ENCODE data around the gene TIMM8B.
"Not testable (repeated sequence)": the region's sequence is repeated elsewhere in the genome, so short reads cannot be mapped to it uniquely, and the experiment has no call there.

TIMM8B gene

GRCh38 chr11:112086422-112087191, at the start of gene TIMM8B, which contains the start of gene SDHD:
Gene TIMM8B (minus strand): TSS chr11:112086756. CDS start chr11:112086723, 33 bp downstream.
Gene SDHD (plus strand): TSS chr11:112086873. CDS start chr11:112086908, 35 bp downstream.
- in situ Hi-C loops (cut with MboI; ENCODE audit: low sequenced_read_pairs) = no loop called here

- in situ Hi-C loops (cut with MboI; ENCODE audit: low sequenced_read_pairs) = no loop called here
These were observed 47.9 kb upstream of the TIMM8B start for GRCh38 chr11:112134473-112134872.

- in situ Hi-C loops (cut with MboI; ENCODE audit: low sequenced_read_pairs) = no loop called here
These were observed 46.2 kb upstream of the TIMM8B start for GRCh38 chr11:112132737-112133136.

- in situ Hi-C loops (cut with MboI; ENCODE audit: low sequenced_read_pairs) = no loop called here
These were observed 43.1 kb upstream of the TIMM8B start for GRCh38 chr11:112129656-112130055.

GRCh38 chr11:112128483-112129121, 42.0 kb upstream of the TIMM8B start:
- in situ Hi-C loops (cut with MboI; ENCODE audit: low sequenced_read_pairs) = no loop called here

- in situ Hi-C loops (cut with MboI; ENCODE audit: low sequenced_read_pairs) = no loop called here
These were observed 40.5 kb upstream of the TIMM8B start for GRCh38 chr11:112127056-112127455.

- in situ Hi-C loops (cut with MboI; ENCODE audit: low sequenced_read_pairs) = no loop called here
These were observed 36.6 kb upstream of the TIMM8B start for GRCh38 chr11:112123129-112123528.

GRCh38 chr11:112121981-112122615, 35.5 kb upstream of the TIMM8B start:
- in situ Hi-C loops (cut with MboI; ENCODE audit: low sequenced_read_pairs) = no loop called here

GRCh38 chr11:112118176-112118575, 31.6 kb upstream of the TIMM8B start:
- in situ Hi-C loops (cut with MboI; ENCODE audit: low sequenced_read_pairs) = no loop called here

- in situ Hi-C loops (cut with MboI; ENCODE audit: low sequenced_read_pairs) = no loop called here
These were observed 28.8 kb upstream of the TIMM8B start for GRCh38 chr11:112115386-112115785.

GRCh38 chr11:112114460-112114859, 27.9 kb upstream of the TIMM8B start:
- in situ Hi-C loops (cut with MboI; ENCODE audit: low sequenced_read_pairs) = no loop called here

GRCh38 chr11:112113539-112114457, 27.2 kb upstream of the TIMM8B start:
- in situ Hi-C loops (cut with MboI; ENCODE audit: low sequenced_read_pairs) = no loop called here

- in situ Hi-C loops (cut with MboI; ENCODE audit: low sequenced_read_pairs) = no loop called here
These were observed 19.5 kb upstream of the TIMM8B start for GRCh38 chr11:112106070-112106469.

- in situ Hi-C loops (cut with MboI; ENCODE audit: low sequenced_read_pairs) = no loop called here
These were observed 16.9 kb upstream of the TIMM8B start for GRCh38 chr11:112103446-112103845.

- in situ Hi-C loops (cut with MboI; ENCODE audit: low sequenced_read_pairs) = no loop called here
These were observed 13.9 kb upstream of the TIMM8B start for GRCh38 chr11:112100462-112100861.

GRCh38 chr11:112097734-112098528, 11.4 kb upstream of the TIMM8B start:
- in situ Hi-C loops (cut with MboI; ENCODE audit: low sequenced_read_pairs) = no loop called here

- in situ Hi-C loops (cut with MboI; ENCODE audit: low sequenced_read_pairs) = no loop called here
These were observed 9.6 kb upstream of the TIMM8B start for GRCh38 chr11:112096194-112096593.

- in situ Hi-C loops (cut with MboI; ENCODE audit: low sequenced_read_pairs) = not testable (repeated sequence)
These were observed 8.7 kb upstream of the TIMM8B start for GRCh38 chr11:112095302-112095701.

- in situ Hi-C loops (cut with MboI; ENCODE audit: low sequenced_read_pairs) = no loop called here
These were observed 656 bp upstream of the TIMM8B start for GRCh38 chr11:112087212-112087611.

GRCh38 chr11:112085822-112086421, 634 bp downstream of the TIMM8B start:
- in situ Hi-C loops (cut with MboI; ENCODE audit: low sequenced_read_pairs) = no loop called here

Measured in HL-60/S4 (cell line).